RWPE2 (cell line): ENCODE results near the gene CRYBA2.
A peak's percentile ranks its signal among the peaks of the same experiment; 100 is the strongest.

ENCODE experiments used
- ATAC-seq: fragments of 200-7000 bp; cut with Tn5 transposase; 3 replicates; pipeline ENCODE4 v1.9.1; 2021; ENCODE audit warnings: low read depth
- DNase-seq: peaks from one replicate; pipeline ENCODE4 v3.0.0-alpha.2; 2020; ENCODE audit warnings: low spot score
- H3K27ac ChIP-seq: fragments of 450-650 bp; 2 replicates; pipeline ENCODE4 v1.5.1; 2017; ENCODE audit warnings: mild to moderate bottlenecking; ENCODE audit not compliant: poor library complexity, severe bottlenecking
- H3K27me3 ChIP-seq: fragments of 250-450 bp; sonication (Bioruptor Pico); 2 replicates; pipeline ENCODE4 v1.5.1; 2021; ENCODE audit warnings: mild to moderate bottlenecking, moderate library complexity; ENCODE audit not compliant: insufficient read depth, poor library complexity, severe bottlenecking
- H3K36me3 ChIP-seq: fragments of 250-450 bp; sonication (Bioruptor Pico); 2 replicates; pipeline ENCODE4 v1.5.1; 2020; ENCODE audit warnings: low read depth, mild to moderate bottlenecking, moderate library complexity
- H3K4me1 ChIP-seq: fragments of 250-450 bp; sonication (Bioruptor Pico); 2 replicates; pipeline ENCODE4 v1.5.1; 2021; ENCODE audit warnings: mild to moderate bottlenecking, moderate library complexity; ENCODE audit not compliant: insufficient read depth, poor library complexity, severe bottlenecking
- H3K4me3 ChIP-seq: fragments of 250-450 bp; sonication (Bioruptor Pico); 2 replicates; pipeline ENCODE4 v1.5.1; 2021; ENCODE audit warnings: mild to moderate bottlenecking, moderate library complexity; ENCODE audit not compliant: severe bottlenecking
- H3K9me3 ChIP-seq: fragments of 250-450 bp; sonication (Bioruptor Pico); 2 replicates; pipeline ENCODE4 v1.5.1; 2021; ENCODE audit warnings: mild to moderate bottlenecking, moderate library complexity; ENCODE audit not compliant: severe bottlenecking
- CTCF ChIP-seq: fragments of 450-650 bp; IDR thresholded peaks from one replicate; pipeline ENCODE4 v1.5.1; 2017; ENCODE audit warnings: mild to moderate bottlenecking, moderate library complexity; ENCODE audit not compliant: poor library complexity, severe bottlenecking

The CRYBA2 gene

GRCh38 chr2:218988650-218989049, 4.6 kb downstream of the CRYBA2 start:
- no peak for TF ChIP-seq CTCF
- H3K36me3 ChIP-seq: no peaks in the 10 kb centered on the region
- no peak overlapping the region for H3K27ac ChIP-seq
- no peak overlapping the region for H3K4me3 ChIP-seq
- H3K27me3 ChIP-seq: peaks cover 98% of the 10 kb centered on the region
- DNase-seq (peak; percentile 18), ATAC-seq (no peak)
- no peaks in the 10 kb centered on the region for H3K9me3 ChIP-seq
- no peaks in the 10 kb centered on the region for H3K4me1 ChIP-seq

DNA sequence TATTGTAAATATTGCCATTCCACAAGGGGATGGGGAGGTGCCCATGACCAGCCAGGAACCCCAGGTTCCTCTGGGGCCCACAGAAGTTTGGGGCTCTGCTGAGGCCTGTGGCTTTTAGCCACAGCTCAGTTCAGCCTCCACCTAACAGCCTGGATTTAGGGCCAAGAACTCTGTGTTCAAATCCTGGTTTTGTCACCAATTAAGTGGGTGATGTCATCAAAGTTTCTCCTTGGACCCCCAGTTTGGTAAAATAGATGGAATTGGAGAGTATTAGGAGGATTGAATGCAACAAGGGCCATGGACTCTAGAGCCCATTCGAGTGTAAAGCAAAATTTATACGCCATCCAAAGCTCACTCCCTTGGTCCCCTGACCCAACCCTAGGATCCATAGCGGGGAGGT, 5.1 kb downstream of the CRYBA2 start:
- Histone ChIP-seq H3K4me3 (no peak overlapping the region), H3K4me1 (no peaks in the 10 kb centered on the region), H3K27ac (no peak overlapping the region), H3K9me3 (no peaks in the 10 kb centered on the region), H3K36me3 (no peaks in the 10 kb centered on the region), H3K27me3 (peaks cover 98% of the 10 kb centered on the region)
- DNase-seq (no peak), ATAC-seq (no peak)
- TF ChIP-seq CTCF: no peak

GRCh38 chr2:218986148-218986761, 7.0 kb downstream of the CRYBA2 start:
- Histone ChIP-seq H3K36me3 (no peaks in the 10 kb centered on the region), H3K9me3 (no peaks in the 10 kb centered on the region), H3K4me1 (no peaks in the 10 kb centered on the region), H3K27ac (no peak overlapping the region), H3K4me3 (no peak overlapping the region), H3K27me3 (peaks cover 97% of the 10 kb centered on the region)
- ATAC-seq (no peak), DNase-seq (peak; percentile 12)
- TF ChIP-seq CTCF: no peak

DNA sequence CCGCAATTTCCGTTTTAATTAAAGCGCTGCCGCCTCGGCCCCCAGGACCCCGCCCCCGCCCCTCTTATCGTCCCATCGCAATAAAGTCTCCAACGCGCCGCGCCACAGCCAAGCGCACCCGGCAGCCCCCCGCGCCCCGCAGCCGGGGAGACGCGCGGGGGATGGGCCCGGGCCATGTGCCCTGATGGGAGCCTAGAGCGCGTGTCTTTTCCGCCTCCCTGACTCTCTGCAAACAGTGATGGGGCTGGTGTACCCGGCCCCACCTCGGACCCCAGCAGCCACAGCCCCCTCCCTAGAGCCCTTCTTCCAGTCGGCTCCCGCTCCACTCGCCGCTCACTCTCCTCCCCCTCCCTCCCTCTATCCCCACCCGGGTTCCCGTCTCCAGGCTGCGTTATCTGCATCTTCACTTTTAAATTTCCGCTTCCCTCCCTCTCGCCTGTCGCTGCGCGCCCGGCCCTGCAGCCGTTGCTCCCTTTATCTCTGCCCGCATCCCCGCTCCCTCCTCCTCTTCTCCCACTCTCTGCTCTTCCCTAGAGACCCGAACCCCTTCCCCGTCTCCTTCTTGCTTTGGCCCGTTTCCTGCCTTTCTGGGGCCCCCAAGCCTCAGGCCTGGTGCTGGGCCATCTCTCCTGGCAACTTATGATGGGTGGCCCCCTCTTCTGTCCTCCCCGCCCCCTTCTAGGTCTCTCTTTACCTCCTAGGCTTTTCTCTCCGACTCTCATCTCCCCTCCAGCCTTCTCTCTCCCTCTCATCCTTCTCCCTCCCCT, 7.7 kb downstream of the CRYBA2 start:
- Histone ChIP-seq H3K4me1 (no peaks in the 10 kb centered on the region), H3K4me3 (no peak overlapping the region), H3K27ac (no peak overlapping the region), H3K27me3 (peaks cover 95% of the 10 kb centered on the region), H3K9me3 (no peaks in the 10 kb centered on the region), H3K36me3 (no peaks in the 10 kb centered on the region)
- ATAC-seq (no peak), DNase-seq (peak; percentile 32)
- TF ChIP-seq CTCF: no peak

GRCh38 chr2:218985021-218985324, 8.2 kb downstream of the CRYBA2 start, which contains the start of gene FEV:
Gene FEV, minus strand, starts transcription at chr2:218985184. Its CDS starts 109 bp downstream, at chr2:218985075.
- no peak within 1 kb of the TSS for H3K4me3 ChIP-seq
- DNase-seq (peak; percentile 44), ATAC-seq (no peak)
- H3K9me3 ChIP-seq: no peaks in the 10 kb centered on the region
- no peaks in the 10 kb centered on the region for H3K36me3 ChIP-seq
- TF ChIP-seq CTCF: no peak
- peaks cover 95% of the 10 kb centered on the region for H3K27me3 ChIP-seq
- no peaks in the 10 kb centered on the region for H3K4me1 ChIP-seq
- H3K27ac ChIP-seq: no peak within 1 kb of the TSS
